K562 (cell line): Measurements from ENCODE around the gene TSPAN32. TPM values are rescaled to one million over a fixed set of nuclear protein-coding genes. Genes with fewer than 3 reads are reported as not detected.
A peak's percentile ranks its signal among the peaks of the same experiment; 100 is the strongest.

Experiments
- CBFB ChIP-seq: sonication (generic); formaldehyde crosslinking; IDR thresholded peaks from 2 replicates; pipeline ENCODE4 v1.4.0; 2020; ENCODE audit warnings: mild to moderate bottlenecking, missing genetic modification reagents
- CREM ChIP-seq: IDR thresholded peaks from 2 replicates; pipeline ENCODE4 v1.6.1; 2014; ENCODE audit warnings: antibody characterized with exemption, low read depth
- CUX1 ChIP-seq: fragments of 200-800 bp; sonication (Bioruptor generic); IDR thresholded peaks from 2 replicates; pipeline ENCODE4 v1.6.1; 2016; ENCODE audit warnings: missing genetic modification characterization, missing compliant biosample characterization
- JUN ChIP-seq, 2 experiments: sonication (generic) in 1 of 2; formaldehyde crosslinking in 1 of 2; IDR thresholded peaks; 2 replicates each; pipeline versions ENCODE4 v1.6.1 to v1.8.0; 2012 to 2022; ENCODE audit warnings: borderline replicate concordance in 2 of 2, mild to moderate bottlenecking in 2 of 2, improper control_type of control experiment in 1 of 2, low read depth in 1 of 2, low read length in 1 of 2, missing genetic modification reagents in 1 of 2
- KDM5B ChIP-seq: fragments of 200-600 bp; sonication (generic); IDR thresholded peaks from 2 replicates; pipeline ENCODE4 v1.6.1; 2012; ENCODE audit warnings: low read depth, mild to moderate bottlenecking, moderate library complexity, low read length, control low read depth, inconsistent platforms; ENCODE audit not compliant: insufficient replicate concordance
- RBM14 ChIP-seq: fragments of 200-400 bp; formaldehyde crosslinking; IDR thresholded peaks from 2 replicates; pipeline ENCODE4 v1.6.1; 2018; ENCODE audit warnings: low read depth, mild to moderate bottlenecking, low read length, moderate library complexity, borderline replicate concordance; ENCODE audit not compliant: insufficient read depth
- RBM22 ChIP-seq: fragments of 200-400 bp; formaldehyde crosslinking; IDR thresholded peaks from 2 replicates; pipeline ENCODE4 v1.6.1; 2018; ENCODE audit warnings: low read length, low read depth; ENCODE audit not compliant: poor library complexity, severe bottlenecking
- SIRT6 ChIP-seq: IDR thresholded peaks from one replicate; pipeline ENCODE4 v1.6.1; 2012; ENCODE audit warnings: low read depth, mild to moderate bottlenecking, control low read depth, inconsistent platforms, low read length, moderate library complexity
- SMAD3 ChIP-seq: fragments of 450-650 bp; formaldehyde crosslinking; conservative IDR thresholded peaks from 2 replicates; pipeline ENCODE4 v1.4.0; 2020; ENCODE audit warnings: mild to moderate bottlenecking
- THRAP3 ChIP-seq: fragments of 450-650 bp; IDR thresholded peaks from 2 replicates; pipeline ENCODE4 v1.6.1; 2016; ENCODE audit warnings: mild to moderate bottlenecking, inconsistent platforms, borderline replicate concordance
- ZFX ChIP-seq: sonication (generic); formaldehyde crosslinking; IDR thresholded peaks from 2 replicates; pipeline ENCODE4 v1.8.0; 2022; ENCODE audit warnings: mild to moderate bottlenecking, missing genetic modification reagents, moderate library complexity
- ZNF12 ChIP-seq: sonication (generic); formaldehyde crosslinking; IDR thresholded peaks from 2 replicates; pipeline ENCODE4 v1.4.0; 2020; ENCODE audit warnings: mild to moderate bottlenecking, missing genetic modification reagents
- ZNF140 ChIP-seq: fragments of 250-450 bp; sonication (Bioruptor Pico); IDR thresholded peaks from 2 replicates; pipeline ENCODE4 v1.8.0; 2021; ENCODE audit warnings: moderate library complexity, mild to moderate bottlenecking, inconsistent platforms
- ZNF253 ChIP-seq: fragments of 250-450 bp; sonication (Bioruptor Pico); conservative IDR thresholded peaks from 2 replicates; pipeline ENCODE4 v1.6.1; 2021; ENCODE audit warnings: mild to moderate bottlenecking
- ZNF644 ChIP-seq: fragments of 200-800 bp; sonication (Bioruptor generic); IDR thresholded peaks from 2 replicates; pipeline ENCODE4 v1.6.1; 2016; ENCODE audit warnings: low read depth, missing genetic modification characterization, missing compliant biosample characterization
- ZNF77 ChIP-seq: fragments of 250-450 bp; sonication (Bioruptor Pico); IDR thresholded peaks from 2 replicates; pipeline ENCODE4 v1.5.0; 2020
- polyA plus RNA-seq, 8 experiments: library from polyadenylated mRNA; depleted of rRNA in 4 of 8; stranded (reverse) in 5 of 8; unstranded in 3 of 8; fragments of >200 nt; fragmentation: Nextera tagmentation in 2 of 8; fragmentation: Illumina TruSeq in 1 of 8; extraction: Ambion mirVana in 2 of 8; extraction: Trizol in 1 of 8; gene quantifications; 2 replicates each; pipeline versions ENCODE4 v1.2.1 to v1.2.3, GENCODE V29; 2011 to 2014; ENCODE audit warnings: inconsistent platforms in 1 of 8, missing spikeins in 1 of 8
- total RNA-seq, 7 experiments: library from RNA; depleted of rRNA in 6 of 7; stranded (reverse); fragments of >200 nt in 6 of 7; fragmentation: Illumina TruSeq in 2 of 7; extraction: Trizol in 2 of 7; gene quantifications; 2 replicates each; pipeline versions ENCODE4 v1.2.1 to v1.2.3, GENCODE V29; 2011 to 2021; ENCODE audit warnings: low replicate concordance in 1 of 7
- TF ChIP-seq, protein P1 (sequence below): fragments of 200-800 bp; sonication (Bioruptor generic); IDR thresholded peaks from 2 replicates; pipeline ENCODE4 v1.6.1; 2017; ENCODE audit warnings: missing genetic modification characterization, missing compliant biosample characterization
- TF ChIP-seq, protein P2 (sequence below): fragments of 450-650 bp; IDR thresholded peaks from 2 replicates; pipeline ENCODE4 v1.6.1; 2016

TSPAN32 gene
- total and polyA plus RNA-seq, 9 of the 15 experiments (the other 6 are each of a cell fraction or from before 2014, with no cell fraction given) = 0.21 to 7.3 (median 2.6) TPM

GRCh38 chr11:2301631-2302305, at the start of gene TSPAN32, which contains the start of gene C11orf21 (continued):
- TF ChIP-seq ZNF12 = no peak
- TF ChIP-seq CUX1 = no peak
- TF ChIP-seq, protein P1, sequence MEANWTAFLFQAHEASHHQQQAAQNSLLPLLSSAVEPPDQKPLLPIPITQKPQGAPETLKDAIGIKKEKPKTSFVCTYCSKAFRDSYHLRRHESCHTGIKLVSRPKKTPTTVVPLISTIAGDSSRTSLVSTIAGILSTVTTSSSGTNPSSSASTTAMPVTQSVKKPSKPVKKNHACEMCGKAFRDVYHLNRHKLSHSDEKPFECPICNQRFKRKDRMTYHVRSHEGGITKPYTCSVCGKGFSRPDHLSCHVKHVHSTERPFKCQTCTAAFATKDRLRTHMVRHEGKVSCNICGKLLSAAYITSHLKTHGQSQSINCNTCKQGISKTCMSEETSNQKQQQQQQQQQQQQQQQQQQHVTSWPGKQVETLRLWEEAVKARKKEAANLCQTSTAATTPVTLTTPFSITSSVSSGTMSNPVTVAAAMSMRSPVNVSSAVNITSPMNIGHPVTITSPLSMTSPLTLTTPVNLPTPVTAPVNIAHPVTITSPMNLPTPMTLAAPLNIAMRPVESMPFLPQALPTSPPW (CRISPR knock-in tag) = peak; percentile 94
- TF ChIP-seq RBM14 = no peak
- no peak for TF ChIP-seq ZNF77 (CRISPR knock-in tag)
- no peak for TF ChIP-seq ZNF253 (CRISPR knock-in tag)
- TF ChIP-seq JUN (IDR thresholded peaks at IDR 0.05; ENCODE audit: borderline replicate concordance, low read depth, low read length) = no peak
- no peak for TF ChIP-seq JUN (CRISPR knock-in tag; IDR thresholded peaks at IDR 0.05; ENCODE audit: borderline replicate concordance)
- TF ChIP-seq CREM = peak; percentile 46; the same call in 1 of the 2 replicates
- TF ChIP-seq KDM5B = no peak
- 0 out of 2 replicates have a peak, but pooled peaks have one; percentile 44 for TF ChIP-seq ZFX
- no peak for TF ChIP-seq RBM22
- no peak for TF ChIP-seq ZNF644 (tag)
- TF ChIP-seq SIRT6 = no peak
- no peak for TF ChIP-seq THRAP3
- TF ChIP-seq CBFB = peak; percentile 63; the same call in 1 of the 2 replicates
- TF ChIP-seq, protein P2, sequence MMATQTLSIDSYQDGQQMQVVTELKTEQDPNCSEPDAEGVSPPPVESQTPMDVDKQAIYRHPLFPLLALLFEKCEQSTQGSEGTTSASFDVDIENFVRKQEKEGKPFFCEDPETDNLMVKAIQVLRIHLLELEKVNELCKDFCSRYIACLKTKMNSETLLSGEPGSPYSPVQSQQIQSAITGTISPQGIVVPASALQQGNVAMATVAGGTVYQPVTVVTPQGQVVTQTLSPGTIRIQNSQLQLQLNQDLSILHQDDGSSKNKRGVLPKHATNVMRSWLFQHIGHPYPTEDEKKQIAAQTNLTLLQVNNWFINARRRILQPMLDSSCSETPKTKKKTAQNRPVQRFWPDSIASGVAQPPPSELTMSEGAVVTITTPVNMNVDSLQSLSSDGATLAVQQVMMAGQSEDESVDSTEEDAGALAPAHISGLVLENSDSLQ = peak; percentile 89
- no peak for TF ChIP-seq SMAD3 (CRISPR knock-in tag)
- no peak for TF ChIP-seq ZNF140 (CRISPR knock-in tag)
